MM.1S (cell line): ENCODE data around the gene SMPD3.

Experiments used
- EZH2 ChIP-seq: fragments of 300-600 bp; sonication (generic); optimal IDR thresholded peaks from 2 replicates; pipeline ENCODE3; 2017; ENCODE audit warnings: low read depth, mild to moderate bottlenecking, antibody characterized with exemption, low read length, mixed read lengths
- EZH2phosphoT487 ChIP-seq: fragments of 300-600 bp; sonication (generic); IDR thresholded peaks from 2 replicates; pipeline ENCODE4 v1.6.1; 2018; ENCODE audit warnings: antibody characterized with exemption, low read length
- TF ChIP-seq, protein P1 (sequence below): fragments of 300-600 bp; sonication (generic); IDR thresholded peaks from 2 replicates; pipeline ENCODE4 v1.5.1; 2016; ENCODE audit warnings: antibody characterized with exemption, low read length, mixed read lengths

DNA sequence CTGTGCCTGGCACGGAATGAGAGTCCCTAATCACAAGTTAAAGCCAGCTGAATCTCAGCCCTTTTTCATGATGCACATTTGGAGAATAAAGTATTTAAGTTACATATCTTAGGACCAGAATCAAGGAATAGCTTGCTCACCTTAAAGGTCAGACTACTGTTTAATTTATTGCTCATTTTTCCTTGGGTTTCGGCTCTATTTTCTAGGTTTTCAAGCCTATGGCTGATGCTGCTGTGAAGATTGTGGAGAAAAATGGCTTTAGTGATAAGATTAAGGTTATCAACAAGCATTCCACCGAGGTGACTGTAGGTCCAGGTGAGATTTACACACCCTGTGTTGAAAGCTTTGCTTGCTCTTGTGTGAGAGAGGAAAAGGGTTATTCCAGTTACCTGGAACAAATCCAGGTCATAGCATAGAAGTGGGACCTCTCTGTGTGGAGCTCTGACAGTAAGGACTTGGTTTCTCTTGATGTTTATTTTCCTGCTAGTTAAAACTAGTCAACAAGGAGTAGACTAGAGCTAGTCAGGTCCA is 119.4 kb downstream of the SMPD3 start:
- TF ChIP-seq, protein P1, sequence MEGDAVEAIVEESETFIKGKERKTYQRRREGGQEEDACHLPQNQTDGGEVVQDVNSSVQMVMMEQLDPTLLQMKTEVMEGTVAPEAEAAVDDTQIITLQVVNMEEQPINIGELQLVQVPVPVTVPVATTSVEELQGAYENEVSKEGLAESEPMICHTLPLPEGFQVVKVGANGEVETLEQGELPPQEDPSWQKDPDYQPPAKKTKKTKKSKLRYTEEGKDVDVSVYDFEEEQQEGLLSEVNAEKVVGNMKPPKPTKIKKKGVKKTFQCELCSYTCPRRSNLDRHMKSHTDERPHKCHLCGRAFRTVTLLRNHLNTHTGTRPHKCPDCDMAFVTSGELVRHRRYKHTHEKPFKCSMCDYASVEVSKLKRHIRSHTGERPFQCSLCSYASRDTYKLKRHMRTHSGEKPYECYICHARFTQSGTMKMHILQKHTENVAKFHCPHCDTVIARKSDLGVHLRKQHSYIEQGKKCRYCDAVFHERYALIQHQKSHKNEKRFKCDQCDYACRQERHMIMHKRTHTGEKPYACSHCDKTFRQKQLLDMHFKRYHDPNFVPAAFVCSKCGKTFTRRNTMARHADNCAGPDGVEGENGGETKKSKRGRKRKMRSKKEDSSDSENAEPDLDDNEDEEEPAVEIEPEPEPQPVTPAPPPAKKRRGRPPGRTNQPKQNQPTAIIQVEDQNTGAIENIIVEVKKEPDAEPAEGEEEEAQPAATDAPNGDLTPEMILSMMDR, result no peak
- no peak for TF ChIP-seq EZH2
- TF ChIP-seq EZH2phosphoT487, result no peak
